ENCODE data around the gene ASTN2.
"Not testable (repeated sequence)": the region's sequence is repeated elsewhere in the genome, so short reads cannot be mapped to it uniquely, and the experiment has no call there.

The ASTN2 gene

DNA sequence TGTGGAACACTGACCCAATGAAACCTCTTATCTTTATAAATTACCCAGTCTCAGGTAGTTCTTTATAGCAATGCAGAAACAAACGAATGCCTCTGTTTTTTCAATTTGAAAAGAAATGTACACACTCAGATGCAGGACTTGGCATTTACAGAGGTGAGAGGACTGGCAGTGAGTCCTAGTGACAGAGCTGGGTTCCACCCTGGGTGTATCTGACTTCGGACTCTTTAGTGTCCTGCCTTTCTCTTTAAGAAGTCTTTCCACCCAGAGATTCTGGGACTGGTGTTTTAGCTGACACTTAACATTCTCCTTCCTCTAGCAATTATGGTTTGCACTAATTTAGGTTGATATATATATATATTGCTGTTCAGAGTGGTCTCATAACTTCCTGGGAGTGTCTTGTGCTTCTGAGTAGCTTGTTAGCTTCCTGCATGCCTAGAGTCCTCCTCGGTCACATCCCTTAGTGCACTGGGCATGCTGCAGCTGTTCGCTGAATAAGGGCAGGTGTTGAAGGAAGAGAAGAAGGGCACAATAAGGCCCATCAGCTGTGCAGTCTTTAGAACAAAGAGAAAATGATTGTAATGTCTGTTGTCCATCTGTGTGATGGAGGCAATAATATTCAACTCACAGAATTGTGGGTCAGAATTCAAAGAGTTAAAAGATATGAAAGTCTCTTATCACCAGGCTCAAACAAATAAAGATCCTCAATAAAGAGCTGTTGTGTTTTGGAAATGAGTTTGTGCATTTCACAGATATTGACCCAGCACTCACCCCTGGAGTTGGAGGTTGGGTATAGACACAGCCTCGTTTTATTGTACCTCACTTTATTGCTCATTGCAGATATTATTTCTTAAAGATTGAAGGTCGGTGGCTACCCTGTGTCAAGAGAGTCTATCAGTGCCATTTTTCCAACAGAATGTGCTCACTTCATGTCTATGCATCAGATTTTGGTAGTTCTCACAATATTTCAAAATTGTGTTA lies 540.6 kb downstream of the ASTN2 start:
- no peak for DNase-seq (ENCODE audit: low read depth in 2 of 2)

DNA sequence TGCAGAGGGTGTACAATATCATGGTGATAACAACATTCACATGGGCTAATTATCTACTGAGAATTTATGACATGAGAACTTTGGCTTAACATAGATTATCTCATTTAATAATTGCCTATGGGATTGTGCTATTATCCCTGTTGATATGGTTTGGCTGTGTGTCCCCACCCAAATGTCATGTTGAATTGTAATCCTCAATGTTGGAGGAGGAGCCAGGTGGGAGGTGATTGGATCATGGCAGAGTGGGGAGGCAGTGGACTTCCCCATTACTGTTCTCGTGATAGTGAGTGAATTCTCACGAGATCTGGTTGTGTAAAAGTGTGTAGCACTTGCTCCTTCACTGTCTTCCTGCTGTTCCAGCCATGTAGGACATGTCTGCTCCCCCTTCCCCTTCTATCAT lies 541.4 kb downstream of the ASTN2 start:
- DNase-seq (ENCODE audit: low read depth in 2 of 2) = no peak

DNA sequence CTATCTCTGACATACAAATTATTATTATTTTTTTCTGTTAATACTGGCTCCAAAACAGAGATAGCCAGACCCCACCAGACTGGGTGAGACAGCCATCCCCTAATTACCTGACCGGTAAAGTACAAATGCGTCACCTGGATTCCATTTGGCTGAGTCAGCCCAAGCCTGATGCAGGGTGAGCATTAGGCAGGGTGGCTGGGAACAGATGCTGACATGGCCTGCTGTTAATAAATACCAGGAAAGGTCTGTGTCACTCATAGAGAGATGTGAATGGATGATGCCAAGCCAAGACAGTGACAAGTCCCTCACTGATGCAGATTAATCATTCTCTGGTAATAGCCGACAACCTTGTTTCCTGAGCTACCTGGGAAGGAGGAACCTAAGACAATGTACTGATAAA lies 544.3 kb downstream of the ASTN2 start:
- DNase-seq (ENCODE audit: low read depth in 2 of 2) = no peak

DNA sequence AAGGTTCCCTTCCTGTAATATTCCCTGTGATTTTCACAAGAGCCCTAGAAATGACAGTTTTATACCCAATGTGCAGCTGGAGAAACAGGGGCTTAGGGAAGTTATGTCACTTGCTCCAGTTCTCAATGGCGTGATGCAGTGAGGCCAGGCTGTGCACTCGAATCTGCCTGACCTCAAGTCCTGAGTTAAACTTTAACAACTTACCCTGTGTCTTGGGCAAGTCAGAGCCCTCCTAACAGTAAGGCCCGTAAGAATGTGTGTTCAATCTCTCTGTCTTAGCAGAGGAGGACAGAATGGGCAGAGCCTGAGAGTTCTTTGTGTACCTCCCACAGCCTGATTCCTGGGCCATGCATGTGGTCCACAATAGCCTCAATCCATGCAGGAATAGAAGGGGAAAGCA lies 546.7 kb downstream of the ASTN2 start:
- DNase-seq (ENCODE audit: low read depth in 2 of 2) = no peak

DNA sequence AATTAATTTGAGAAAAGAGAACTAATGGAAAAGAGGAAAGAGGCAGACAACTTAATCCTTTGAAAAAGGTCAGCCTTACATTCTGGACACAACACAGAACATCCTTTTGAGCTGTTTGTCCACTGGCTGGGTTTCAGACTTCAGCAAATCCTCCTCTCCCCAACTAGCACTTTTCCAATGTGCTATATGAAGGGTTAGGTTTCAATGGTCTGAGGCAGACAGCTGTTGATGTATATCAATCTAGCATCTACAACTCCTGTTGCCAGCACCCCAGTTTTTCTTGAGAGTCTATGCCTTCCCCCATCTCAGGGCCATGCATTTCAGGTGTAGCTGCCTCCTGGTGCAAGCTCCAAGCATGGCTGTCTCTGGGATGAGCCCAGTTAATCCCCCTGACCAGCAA lies 553.5 kb downstream of the ASTN2 start:
- DNase-seq (ENCODE audit: low read depth in 2 of 2) = no peak

DNA sequence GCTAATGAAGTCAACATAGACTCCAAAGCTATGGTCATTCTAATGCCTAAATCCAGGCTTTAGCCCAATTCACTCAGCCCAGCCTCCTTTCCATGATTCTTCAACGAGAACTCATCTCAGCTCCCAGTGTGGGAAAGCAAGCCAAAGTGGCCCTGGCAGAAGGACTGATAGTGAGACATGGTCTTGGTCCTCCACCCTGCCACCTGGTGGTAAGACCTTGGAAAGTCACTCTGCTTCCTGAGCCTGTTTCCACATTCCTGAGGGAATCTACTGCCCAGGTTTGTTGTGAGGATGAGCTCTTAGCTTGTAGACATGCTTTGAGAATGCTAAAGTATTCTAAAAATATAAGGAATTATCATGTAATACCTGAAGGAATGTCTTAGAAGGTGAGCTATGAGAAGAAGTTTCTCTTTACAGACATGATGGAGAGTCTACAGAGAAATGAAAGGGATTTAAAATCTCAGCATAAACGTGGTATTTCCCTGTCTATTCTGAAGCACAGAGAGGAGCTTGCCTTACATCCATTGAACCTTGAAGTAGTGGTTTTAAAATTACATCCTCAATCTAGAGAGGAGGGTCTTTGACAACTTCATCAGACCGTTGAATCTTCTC lies 554.2 kb downstream of the ASTN2 start:
- no peak for DNase-seq (ENCODE audit: low read depth in 2 of 2)

DNA sequence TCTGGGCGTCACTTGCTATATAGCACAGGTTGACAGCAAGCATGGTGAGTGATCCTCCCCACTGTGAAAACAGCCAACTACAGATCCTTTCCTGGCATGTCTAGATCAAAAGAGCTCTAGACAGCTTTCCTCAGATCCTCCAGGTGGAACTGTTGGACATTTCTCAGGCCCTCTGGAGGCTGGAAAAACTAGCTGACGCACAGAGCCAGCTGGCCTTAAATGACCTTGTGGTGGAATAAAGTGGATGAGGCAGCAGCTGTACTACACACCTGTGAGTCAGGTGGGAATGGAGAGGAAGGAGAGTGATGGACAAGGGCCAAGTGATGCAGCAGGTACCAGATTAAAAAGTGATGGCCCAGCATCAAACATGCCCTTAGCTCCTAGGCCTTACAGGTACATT lies 555.1 kb downstream of the ASTN2 start:
- DNase-seq (ENCODE audit: low read depth in 2 of 2) = no peak

DNA sequence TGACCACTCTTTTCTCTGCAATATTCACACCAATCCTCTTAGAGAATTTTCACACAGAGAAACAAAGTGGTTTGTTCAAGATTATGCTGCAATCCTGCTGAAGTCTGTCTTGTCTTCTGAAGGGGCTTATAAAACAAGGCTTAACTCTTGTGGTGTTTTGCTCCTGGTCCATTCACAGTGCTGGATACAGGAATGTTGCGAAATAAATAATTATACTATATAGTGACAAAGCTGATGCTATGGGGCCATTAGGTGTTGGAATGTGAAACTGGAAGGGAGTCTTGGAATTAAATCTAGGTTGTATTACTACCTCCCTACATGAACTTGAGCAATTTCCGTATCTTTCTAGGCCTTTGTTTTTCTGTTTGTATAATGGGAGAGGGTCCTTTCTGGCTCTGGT lies 557.5 kb downstream of the ASTN2 start:
- no peak for DNase-seq (ENCODE audit: low read depth in 2 of 2)

DNA sequence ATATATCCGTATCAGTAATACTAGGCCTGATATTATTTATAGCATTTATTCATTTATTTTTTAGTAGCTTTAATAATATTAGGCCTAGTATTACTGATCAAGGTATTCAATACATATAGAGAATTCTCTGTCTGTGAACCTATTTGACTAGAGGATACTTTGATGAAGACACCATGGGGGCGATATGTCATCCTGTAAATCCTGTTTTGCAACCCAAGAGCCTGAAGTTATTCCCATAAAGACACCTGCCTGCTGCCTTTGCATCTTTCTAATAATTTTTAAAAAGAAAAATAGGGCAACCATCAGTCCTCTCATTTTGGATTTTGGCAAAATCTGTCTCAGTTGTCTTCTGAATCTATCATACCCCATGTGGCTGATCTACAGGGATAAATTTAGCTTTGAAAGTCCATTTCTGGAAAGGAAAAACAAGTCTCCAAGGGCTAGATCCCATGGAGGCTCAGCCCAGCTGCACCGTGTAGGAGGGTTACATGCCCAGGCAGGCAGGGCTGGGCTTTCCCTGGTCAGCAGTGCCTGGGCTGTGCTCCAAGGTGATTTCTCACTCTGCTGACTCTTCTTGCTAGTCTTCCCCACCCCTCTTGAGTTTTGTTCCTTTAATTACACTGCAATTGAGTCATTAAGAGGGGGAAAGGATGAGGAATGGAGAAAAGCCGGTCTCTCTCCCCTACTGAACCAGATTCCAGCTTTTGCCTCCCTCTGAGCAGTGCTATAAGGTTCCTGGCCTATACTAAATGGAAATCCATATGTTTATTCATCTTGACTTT lies 558.8 kb downstream of the ASTN2 start:
- no peak for DNase-seq (ENCODE audit: low read depth in 2 of 2)

DNA sequence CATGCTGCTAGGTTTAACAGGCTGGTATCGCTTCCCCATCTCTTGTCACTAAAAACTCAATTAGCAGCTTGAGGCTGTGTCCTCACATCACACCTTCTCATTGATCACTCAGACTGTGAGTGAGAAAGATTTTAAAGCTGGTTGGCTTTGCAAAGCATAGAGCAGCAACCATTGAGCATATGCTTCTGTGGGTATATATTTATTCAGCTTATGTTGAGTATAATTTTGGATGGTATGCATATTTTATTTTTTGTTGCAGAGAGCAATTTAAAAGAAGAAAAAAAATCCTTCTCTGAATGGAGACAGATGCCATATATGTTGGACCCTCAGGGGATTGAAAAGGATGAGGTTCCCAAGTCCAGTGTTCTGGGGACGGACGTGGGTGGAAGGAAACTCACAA lies 565.1 kb downstream of the ASTN2 start:
- DNase-seq (ENCODE audit: low read depth in 2 of 2) = no peak

DNA sequence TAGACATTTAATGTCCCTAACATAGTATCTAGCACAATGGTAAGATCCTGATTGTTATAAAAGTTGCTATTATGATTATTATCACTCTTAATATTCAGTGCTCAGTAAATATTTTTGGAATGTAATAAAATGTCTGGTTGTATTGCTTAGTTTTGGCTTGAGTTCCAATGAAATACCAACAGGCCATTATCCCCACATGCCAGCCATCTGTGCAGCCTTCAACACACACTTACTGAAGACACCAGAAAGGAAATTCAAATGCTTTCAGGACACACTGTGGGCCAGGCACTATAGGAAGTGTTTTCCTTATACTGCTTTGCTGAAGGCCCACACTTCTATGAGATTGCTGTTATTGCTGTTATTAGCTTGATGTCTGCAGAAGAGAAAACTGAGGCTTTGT lies 570.2 kb downstream of the ASTN2 start:
- DNase-seq (ENCODE audit: low read depth in 2 of 2) = no peak

DNA sequence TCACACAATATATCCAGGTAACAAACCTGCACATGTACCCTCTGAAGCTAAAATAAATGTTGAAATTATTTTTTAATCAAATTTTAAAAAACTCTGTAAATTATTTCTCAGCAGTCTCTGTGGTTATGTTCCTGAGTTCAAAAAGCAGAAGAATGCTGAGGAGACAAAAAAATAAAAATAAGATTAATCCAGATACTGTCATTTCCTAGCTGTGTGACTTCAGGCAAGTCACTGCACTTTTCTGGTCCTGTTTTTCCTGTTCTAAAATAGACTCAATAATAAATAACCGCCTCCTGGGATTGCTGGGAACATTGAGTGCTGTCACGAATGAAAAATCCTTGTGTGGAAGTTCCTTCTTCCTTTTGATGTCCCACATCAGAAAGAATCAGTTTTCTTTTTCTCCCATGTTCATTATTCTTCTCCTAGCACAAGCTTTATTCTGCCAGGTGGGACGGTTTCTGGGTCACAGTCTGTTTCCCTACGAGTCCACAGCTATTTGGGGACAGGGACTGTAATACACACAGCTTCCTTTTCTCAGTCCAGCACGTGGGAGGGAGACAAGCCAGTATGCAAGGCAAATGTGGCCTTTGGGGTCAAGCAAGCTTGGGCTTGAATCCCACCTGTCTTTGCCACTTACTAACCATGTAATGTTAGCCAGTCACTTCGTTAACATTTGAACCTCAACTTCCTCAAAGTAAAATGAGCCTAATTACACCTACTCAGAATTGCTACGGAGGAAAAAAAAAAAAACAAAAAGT lies 570.8 kb downstream of the ASTN2 start:
- no peak for DNase-seq (ENCODE audit: low read depth in 2 of 2)

DNA sequence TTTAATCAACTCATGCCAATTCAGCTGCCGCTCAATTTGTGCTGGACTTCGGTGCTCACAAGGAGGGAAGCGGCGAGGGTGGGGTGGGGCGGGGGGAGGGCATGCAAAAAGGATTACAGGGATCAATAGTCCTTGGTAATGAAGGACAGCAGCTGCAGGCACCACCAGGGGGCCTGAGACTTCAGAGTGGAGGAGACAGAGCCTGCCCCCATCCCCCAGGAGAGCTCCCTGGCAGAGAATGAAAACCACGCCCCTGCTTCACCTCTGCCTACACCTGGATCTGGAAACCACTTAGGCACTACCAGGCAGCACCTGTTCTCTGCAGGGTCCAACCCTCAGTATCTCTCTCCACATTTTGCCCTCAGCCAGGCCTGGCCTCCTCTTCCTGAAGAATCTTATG lies 572.2 kb downstream of the ASTN2 start:
- no peak for DNase-seq (ENCODE audit: low read depth in 2 of 2)

DNA sequence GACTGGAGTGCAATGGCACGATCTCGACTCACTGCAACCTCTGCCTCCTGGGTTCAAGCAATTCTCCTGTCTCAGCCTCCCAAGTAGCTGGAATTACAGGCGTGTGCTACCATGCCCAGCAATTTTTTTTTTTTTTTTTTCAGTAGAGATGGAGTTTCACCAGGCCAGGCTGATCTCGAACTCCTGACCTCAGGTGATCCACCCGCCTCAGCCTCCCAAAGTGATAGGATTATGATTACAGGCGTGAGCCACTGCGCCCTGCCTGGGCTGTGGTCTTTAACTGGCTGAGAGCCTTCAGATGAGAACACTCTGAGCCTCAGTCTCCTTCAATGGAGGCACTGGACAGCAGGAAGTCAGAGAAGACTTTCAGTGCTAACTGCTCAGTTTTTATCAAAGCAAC lies 576.4 kb downstream of the ASTN2 start:
- DNase-seq (ENCODE audit: low read depth in 2 of 2) = not testable (repeated sequence)

DNA sequence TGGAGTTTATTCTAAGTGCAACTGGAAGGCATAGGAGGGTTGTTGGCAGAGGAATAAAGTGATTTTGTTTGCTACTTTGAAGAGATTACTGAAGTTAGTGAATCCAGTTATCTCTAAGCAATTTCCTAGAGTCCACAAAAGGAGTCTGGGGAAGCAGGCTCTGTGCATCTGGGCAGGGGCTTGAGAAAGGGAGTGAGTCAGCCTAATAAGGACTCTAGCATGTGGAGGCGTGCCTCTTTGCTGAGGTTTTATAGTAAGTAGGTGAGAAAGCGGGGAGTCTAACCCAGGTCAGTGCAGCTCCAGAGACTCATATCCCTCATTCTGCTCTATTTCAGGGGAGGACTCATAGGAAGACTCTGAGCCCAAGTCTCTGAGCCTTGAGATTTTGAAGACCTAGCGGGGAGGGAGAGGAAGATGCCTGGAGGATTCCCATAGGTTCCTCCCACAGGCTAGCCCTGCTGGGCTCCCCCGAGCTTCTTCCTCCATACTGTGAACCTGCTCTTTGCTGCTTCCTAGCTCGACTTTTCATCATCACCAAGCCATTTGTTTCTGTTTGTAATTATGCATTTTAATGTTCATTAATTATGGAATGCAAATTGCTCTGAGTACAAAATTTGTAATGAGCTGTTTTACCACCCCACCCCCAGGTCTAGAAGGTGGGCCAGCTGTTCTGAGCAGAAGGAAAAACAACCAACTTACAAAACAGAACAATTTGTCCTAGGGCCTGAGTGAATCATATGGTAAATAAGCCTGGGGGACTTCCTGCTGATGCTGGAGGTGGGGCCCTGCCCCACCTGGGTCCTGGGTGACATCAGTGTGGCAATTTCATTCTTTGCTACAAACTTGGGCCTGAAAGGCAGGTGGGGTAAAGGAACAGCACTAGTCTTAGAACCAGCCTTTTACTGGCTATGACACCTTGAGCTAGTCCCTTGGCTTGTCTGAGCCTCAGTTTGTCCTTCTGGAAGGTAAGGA lies 577.6 kb downstream of the ASTN2 start:
- no peak for DNase-seq (ENCODE audit: low read depth in 2 of 2)

DNA sequence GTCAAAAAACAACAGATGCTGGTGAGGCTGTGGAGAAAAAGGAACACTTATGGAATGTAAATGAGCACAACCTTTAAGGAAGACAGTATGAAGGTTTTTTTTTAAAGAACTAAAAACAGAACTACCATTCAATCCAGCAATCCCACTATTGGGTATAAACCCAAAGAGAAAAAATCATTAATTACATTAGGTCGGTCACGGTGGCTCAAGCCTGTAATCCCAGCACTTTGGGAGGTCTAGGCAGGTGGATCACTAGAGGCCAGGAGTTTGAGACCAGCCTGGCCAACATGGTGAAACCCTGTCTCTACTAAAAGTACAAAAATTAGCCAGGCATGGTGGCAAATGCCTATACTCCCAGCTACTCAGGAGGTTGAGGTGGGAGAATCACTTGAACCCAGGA lies 584.5 kb downstream of the ASTN2 start:
- not testable (repeated sequence) for DNase-seq (ENCODE audit: low read depth in 2 of 2)

DNA sequence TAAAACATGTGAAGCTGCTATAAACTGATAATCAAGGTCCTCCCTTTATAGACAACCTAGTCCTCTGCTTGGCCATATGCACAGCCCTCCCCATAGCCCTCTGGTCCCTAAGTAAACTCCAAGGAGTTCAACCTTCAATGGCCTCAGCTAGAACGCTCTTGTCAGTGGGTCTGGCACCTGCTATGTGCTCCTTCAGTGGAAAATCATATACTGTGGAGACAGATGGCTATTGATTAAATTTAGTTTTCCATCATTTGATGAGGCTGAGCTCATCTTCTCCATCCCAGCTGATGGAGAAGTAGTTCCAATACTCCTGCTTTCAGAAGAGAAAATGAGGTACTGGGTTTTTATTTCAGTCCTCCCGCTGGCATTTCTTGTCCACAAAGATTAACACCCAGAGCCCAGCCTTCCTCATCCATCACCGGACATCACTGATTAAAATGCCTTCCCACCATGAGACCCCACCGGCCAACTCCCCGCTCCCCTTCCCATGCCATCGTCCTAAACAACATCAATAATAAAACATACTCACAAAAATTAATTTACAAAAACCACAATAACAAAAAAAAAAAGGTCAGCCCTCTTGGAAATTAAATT lies 593.1 kb downstream of the ASTN2 start:
- no peak for DNase-seq (ENCODE audit: low read depth in 2 of 2)

DNA sequence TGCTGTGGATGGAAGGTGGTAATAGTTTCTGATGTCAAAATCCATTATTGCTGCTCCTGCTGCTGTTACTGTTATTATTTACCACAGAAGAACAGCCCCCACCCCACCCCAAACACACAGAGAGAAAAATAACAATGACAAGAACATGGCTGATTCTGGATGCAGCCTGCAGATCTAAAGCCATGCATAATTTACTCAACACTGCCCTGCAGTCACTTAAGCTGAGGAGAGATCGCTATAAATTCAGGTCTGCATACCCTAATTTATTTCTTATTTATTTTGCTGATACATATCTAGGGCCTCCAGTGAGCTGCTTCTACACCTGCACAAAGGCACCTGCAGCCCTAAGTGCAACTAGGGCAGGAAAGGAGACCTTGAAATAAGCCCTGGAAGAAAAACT lies 595.7 kb downstream of the ASTN2 start:
- DNase-seq (ENCODE audit: low read depth in 2 of 2) = no peak

DNA sequence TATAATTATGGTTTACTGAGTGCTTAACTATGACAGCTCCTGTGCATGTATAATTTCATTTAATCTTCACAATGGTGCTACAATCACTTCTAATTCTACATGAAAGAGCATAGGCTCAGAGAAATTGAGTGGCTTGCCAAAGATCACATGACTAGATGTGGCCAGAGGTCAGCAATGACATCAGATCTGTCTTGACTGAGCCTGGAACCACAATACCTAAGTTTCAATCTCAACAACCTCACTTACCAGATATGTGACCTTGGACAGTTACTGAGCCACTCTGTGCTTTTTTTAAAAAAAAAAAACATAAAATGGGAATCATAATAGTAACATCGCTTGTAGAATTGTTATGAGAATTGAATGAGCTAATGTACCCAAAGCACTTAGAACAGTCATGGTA lies 597.1 kb downstream of the ASTN2 start:
- no peak for DNase-seq (ENCODE audit: low read depth in 2 of 2)

DNA sequence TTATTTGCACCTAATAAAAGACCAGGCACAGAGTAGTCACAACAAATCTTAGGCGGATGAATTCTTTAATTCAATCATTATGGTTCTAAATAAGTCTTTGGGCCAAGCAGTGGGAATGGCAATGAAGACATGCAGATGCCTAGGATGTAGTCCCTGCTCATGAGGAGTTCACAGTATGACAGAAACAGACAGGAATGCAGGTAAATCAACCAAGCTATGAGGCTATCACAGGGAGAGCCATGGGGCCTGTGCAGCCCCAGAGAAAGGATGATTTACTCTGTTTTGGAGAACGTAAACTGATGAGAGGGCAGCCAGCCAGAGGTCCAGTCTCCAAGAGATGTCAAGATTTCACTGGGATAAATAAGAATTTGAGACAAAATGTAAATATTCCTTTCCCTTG lies 598.4 kb downstream of the ASTN2 start:
- DNase-seq (ENCODE audit: low read depth in 2 of 2) = no peak
